Prostate gland (tissue), 2 donors: ENCODE measurements around the gene GATB.

Source experiments
- CTCF ChIP-seq, 4 experiments: fragments of 200-600 bp in 2 of 4; fragments of 450-650 bp in 2 of 4; sonication (generic) in 2 of 4; IDR thresholded peaks; 1 replicate in 3 of 4; 2 replicates in 1 of 4; pipeline ENCODE4 v1.5.1; 2016 to 2019; ENCODE audit warnings: antibody characterized with exemption in 4 of 4, mild to moderate bottlenecking in 2 of 4, moderate library complexity in 2 of 4
- POLR2A ChIP-seq: fragments of 450-650 bp; IDR thresholded peaks from one replicate; pipeline ENCODE4 v1.6.1; 2016; ENCODE audit warnings: antibody characterized with exemption, mild to moderate bottlenecking

GRCh38 chr4:151641983-151642382 is 118.8 kb downstream of the GATB start:
- TF ChIP-seq CTCF (IDR thresholded peaks at IDR 0.05) (no peak), POLR2A (no peak)
